Ecto neural progenitor cell (in vitro differentiated cells): ENCODE data around the gene C19orf12.

Experiments used
- DNase-seq: peaks from one replicate; pipeline ENCODE4 v3.0.0-alpha.2; 2018; ENCODE audit warnings: low spot score

C19orf12 gene

GRCh38 chr19:29697523-29698261, 17.4 kb downstream of the C19orf12 start:
- no peak for DNase-seq

- DNase-seq, result no peak
Measured at GRCh38 chr19:29696565-29696846, 18.6 kb downstream of the C19orf12 start.

GRCh38 chr19:29695765-29696564, 19.1 kb downstream of the C19orf12 start:
- DNase-seq, result no peak

- DNase-seq, result peak; percentile 86
Measured at GRCh38 chr19:29694669-29695627, 20.1 kb downstream of the C19orf12 start.

GRCh38 chr19:29694161-29694560, 20.9 kb downstream of the C19orf12 start:
- DNase-seq, result no peak

DNA sequence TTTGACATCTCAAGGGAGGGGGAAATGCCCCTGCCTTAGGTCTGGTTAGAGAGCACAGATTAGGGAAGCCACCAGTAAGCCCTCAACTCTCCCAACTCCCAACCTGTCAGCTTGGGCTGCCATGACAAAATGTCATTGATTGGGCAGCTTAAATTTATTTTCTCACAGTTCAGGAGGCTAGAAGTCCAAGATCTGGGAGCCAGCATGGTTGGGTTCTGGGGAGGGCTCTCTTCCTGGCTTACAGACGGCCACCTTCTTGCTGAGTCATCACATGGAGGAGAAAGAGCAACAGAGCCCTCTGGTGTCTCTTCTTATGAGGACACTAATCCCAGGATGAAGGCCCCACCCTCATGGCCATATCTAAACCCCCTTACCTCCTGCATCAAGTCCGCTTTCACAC, 24.2 kb downstream of the C19orf12 start:
- DNase-seq, result no peak

GRCh38 chr19:29687897-29688728, 26.9 kb downstream of the C19orf12 start:
- no peak for DNase-seq

- DNase-seq, result no peak
Measured at GRCh38 chr19:29687244-29687896, 27.7 kb downstream of the C19orf12 start.

GRCh38 chr19:29686285-29686805, 28.7 kb downstream of the C19orf12 start:
- no peak for DNase-seq

DNA sequence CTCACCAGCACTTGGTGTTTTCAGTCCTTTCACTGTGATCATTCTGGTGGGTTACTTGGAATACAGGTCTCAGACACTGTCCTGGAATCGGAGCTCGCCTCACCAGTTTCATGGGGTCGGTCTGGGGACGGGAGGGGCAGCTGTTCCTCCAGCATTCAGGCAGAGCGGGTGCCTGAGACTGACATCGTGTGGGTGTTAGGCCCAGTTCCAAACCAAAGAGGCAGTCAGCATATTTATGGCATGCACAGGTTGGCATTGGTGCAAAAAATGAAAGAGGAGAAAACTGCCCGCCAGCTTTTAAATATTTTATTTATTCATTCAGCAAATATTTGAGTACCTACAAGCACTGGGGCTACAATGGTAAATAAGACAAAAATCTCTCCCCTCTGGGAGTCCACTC, 29.7 kb downstream of the C19orf12 start:
- DNase-seq, result no peak

GRCh38 chr19:29683009-29683408, 32.1 kb downstream of the C19orf12 start:
- DNase-seq, result no peak

GRCh38 chr19:29682236-29682895, 32.7 kb downstream of the C19orf12 start:
- DNase-seq, result no peak

- DNase-seq, result no peak
Measured at GRCh38 chr19:29681422-29682235, 33.4 kb downstream of the C19orf12 start.

- DNase-seq, result no peak
Measured at GRCh38 chr19:29680937-29681336, 34.1 kb downstream of the C19orf12 start.

DNA sequence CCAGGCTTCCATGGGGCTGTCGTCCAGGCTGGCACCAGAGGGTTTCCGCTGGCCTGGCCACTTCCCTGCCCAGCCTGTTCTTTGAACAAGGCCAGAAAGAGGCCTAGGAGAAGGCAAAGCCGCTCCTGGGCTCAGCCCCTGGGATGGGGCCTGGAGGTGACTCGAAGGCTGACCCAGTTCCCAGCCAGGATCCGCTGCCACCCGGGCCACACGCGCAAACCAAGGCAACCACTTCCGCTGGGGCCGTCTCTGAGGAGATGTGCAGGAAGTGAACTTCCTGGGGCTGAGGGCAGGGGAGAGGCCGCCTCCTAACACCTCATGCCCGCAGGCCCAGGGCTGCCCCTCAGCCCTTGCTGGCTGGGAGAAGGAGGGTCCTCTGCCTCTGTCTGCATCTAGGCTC, 34.6 kb downstream of the C19orf12 start:
- DNase-seq, result no peak

DNA sequence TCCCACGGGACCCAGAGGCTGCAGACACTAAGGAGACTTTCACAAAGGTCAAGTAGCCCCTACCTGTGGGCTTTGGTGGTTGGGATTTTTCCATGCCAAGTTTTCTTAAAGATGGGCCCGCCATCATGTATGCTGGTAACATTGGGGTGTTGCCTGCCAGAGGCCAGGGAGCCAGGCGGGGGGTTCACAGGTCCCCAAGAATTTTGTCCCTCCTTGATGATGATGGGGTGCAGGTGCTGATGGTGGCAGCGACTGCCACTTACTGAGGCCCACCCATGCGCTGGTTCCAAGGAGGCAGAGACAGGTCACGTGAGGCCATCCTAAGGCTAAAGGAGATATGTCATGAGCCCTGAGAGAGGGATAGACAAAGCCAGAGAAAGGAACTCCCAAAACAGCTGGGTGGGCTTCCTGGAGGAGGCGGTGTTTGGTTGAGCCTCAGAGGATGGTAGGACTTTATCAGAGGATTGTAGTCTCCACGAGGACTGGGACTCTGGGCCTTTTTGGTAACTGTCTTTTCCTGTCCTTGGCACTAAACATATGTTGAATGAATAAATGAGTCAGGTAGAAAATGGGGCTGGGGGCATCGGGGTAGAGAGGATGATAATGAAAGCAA, 35.4 kb downstream of the C19orf12 start:
- DNase-seq, result no peak

- DNase-seq, result peak; percentile 50
Measured at GRCh38 chr19:29678484-29679106, 36.5 kb downstream of the C19orf12 start.

GRCh38 chr19:29677001-29677817, 37.9 kb downstream of the C19orf12 start:
- no peak for DNase-seq
